ENCODE data around the gene ABCF1. TPM values are rescaled to one million over a fixed set of nuclear protein-coding genes. Genes with fewer than 3 reads are reported as not detected.

ABCF1 gene
- total and polyA plus RNA-seq, 9 of the 15 experiments (the other 6 are each of a cell fraction or from before 2014, with no cell fraction given): 41.6 to 193 (median 102) TPM

DNA sequence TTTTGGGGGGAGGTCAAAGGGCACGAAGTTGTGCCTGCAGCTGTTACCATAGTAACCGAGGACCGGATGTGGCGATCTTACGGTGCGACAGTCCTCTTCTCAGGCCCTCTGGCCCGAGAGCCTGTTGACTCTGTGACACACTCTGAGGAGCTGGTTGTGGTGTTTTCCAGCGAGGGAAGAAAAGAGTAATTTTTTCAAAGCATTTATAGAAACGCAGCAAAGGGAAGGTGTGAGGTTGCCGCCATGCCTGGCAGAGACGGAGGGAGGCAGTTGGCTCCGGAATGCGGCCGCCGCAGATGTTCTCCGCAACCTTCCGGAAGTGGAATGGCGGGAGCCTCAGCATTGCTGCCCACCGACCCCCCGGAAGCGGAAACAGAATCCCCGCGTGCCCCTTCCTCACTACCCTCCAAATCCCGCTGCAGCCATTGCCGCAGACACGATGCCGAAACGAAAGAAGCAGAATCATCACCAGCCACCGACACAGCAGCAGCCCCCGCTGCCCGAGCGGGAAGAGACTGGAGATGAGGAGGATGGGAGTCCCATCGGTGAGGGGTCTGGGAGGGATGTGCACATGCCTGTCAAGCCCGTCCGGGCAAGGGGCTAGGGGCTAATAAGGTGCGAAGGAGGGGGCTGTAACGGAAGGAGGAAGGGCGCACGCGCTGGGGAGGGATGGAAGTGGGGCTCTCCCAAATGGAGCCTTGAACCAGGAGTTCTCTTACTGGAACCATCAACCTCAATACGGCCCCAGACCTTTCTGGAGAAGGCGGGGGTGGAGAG, 14.1 kb upstream of the ABCF1 start, which contains the start of gene PRR3 (continued):
- TF ChIP-seq ZNF436 (CRISPR knock-in tag; IDR thresholded peaks at IDR 0.05) (no peak), ZNF449 (CRISPR knock-in tag; IDR thresholded peaks at IDR 0.05) (no peak), ZNF445 (CRISPR knock-in tag; IDR thresholded peaks at IDR 0.05; ENCODE audit: low read depth) (no peak), SRSF3 (IDR thresholded peaks at IDR 0.05; ENCODE audit: insufficient read depth, low read length) (peak; percentile 64; the same call in 1 of the 2 replicates), ZNF124 (CRISPR knock-in tag; IDR thresholded peaks at IDR 0.05) (no peak), RBM17 (IDR thresholded peaks at IDR 0.05; ENCODE audit: borderline replicate concordance, low read depth, low read length) (no peak), EP400 (IDR thresholded peaks at IDR 0.05) (peak; percentile 99), ZNF764 (CRISPR knock-in tag; IDR thresholded peaks at IDR 0.05; ENCODE audit: low read depth) (no peak), HNRNPL (IDR thresholded peaks at IDR 0.05; ENCODE audit: low read depth, low read length) (no peak), ZFP30 (CRISPR knock-in tag; IDR thresholded peaks at IDR 0.05; ENCODE audit: borderline replicate concordance) (no peak), ZNF263 (CRISPR knock-in tag; IDR thresholded peaks at IDR 0.05; ENCODE audit: borderline replicate concordance) (no peak), CTCFL (IDR thresholded peaks at IDR 0.05; ENCODE audit: borderline replicate concordance, insufficient read depth, low read depth, low read length, poor library complexity, severe bottlenecking) (no peak), ZSCAN32 (CRISPR knock-in tag; IDR thresholded peaks at IDR 0.05) (no peak), ESRRA (IDR thresholded peaks at IDR 0.05; ENCODE audit: borderline replicate concordance, low read depth) (peak; percentile 53), GTF2A2 (tag; IDR thresholded peaks at IDR 0.05) (no peak)
- TF ChIP-seq, protein P1, sequence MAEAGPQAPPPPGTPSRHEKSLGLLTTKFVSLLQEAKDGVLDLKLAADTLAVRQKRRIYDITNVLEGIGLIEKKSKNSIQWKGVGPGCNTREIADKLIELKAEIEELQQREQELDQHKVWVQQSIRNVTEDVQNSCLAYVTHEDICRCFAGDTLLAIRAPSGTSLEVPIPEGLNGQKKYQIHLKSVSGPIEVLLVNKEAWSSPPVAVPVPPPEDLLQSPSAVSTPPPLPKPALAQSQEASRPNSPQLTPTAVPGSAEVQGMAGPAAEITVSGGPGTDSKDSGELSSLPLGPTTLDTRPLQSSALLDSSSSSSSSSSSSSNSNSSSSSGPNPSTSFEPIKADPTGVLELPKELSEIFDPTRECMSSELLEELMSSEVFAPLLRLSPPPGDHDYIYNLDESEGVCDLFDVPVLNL (CRISPR knock-in tag; IDR thresholded peaks at IDR 0.05; ENCODE audit: low read depth): peak; percentile 59

All from K562 (cell line).